HL-60/S4 treated with phorbol 12-myristate 13-acetate at 8.2 ng/mL for 4 days and 3 days (cell line): ENCODE results near the gene ALDH1B1.
"Not testable (repeated sequence)": the region's sequence is repeated elsewhere in the genome, so short reads cannot be mapped to it uniquely, and the experiment has no call there.

Experiments used
- in situ Hi-C: fragments of 300-500 bp; cut with MboI; formaldehyde crosslinking; loops from 2 replicates; pipeline ENCODE4 v1.15.0; 2022; ENCODE audit warnings: low sequenced_read_pairs

ALDH1B1 gene

GRCh38 chr9:38382141-38382540, 10.4 kb upstream of the ALDH1B1 start:
- in situ Hi-C loops, result no loop called here

DNA sequence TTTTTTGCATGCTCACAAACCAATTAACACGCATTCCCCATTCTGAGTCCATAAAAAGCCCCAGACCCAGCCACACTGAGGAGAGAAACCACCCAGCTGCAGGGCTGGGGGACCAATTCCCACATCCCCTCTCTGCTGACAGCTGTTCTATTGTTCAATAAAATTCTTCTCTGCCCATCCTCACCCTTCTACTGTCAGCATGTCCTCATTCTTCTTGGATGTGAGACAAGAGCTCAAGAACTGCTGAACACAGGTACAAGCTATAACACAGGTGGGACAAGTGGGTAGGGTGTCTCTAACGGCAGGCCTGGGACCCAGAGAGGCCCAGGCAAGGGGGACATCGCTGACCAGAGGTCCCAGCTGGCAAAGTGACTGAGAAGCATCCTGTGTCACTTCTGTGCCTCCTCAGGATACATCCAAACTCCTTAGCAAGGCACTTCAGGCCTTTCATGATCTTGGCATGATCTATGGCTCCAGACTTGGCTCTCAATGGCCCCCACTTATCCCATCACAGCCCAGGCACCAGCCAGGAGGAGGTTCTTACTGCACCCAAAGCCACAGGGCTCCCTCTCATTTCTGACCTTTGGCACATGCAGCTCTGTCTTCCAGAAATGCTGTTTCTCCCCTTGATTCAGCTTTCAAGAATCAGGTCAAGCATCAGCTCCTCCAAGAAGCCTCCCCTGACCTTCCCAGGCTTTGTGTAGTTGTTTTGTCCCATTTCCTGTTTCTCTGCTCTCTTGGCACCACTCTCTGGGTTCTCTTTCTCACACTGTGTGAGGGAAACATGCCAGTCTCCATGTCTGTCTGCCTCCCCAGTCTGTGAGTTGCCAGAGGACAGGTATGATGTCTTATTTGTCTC, 7.3 kb upstream of the ALDH1B1 start:
- in situ Hi-C loops, result no loop called here

DNA sequence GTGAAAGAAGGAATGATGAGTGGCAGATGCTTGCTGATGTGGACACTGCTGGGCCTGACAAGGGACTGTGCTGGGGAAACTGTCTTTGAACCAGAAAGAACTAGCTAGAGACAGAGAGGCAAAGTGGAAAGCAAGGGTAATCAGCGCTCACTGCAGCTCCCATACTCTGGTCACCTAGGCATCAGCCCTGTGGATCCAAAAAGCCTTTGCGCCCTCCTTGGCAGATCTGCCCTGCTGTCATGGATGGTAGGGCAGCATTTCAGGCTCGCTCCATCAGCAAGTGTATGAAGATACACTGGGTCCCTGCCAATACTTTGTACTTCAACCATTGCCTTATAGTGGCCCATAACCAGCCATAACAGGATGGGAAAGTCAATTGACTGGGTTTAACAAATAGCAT, 6.6 kb upstream of the ALDH1B1 start:
- in situ Hi-C loops, result no loop called here

GRCh38 chr9:38386319-38386895, 6.1 kb upstream of the ALDH1B1 start:
- in situ Hi-C loops, result no loop called here

DNA sequence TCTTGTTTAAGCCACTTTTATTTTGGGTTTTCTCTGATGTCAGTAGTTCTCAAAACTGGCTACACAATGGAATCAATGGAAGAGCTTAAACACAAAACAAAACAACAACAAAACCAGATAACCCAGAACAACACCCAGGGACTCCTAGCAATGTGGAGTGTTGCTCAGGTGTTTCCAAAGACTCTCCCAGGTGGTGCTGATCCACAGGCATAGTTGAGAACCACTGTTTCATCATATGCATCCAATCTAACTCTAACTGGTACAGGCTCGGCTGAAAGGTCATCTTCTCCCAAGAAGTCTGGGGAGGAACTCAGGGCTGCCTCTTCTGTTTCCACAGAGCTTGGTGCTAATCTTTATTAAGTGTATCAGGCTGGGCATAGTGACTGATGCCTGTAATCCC, 5.4 kb upstream of the ALDH1B1 start:
- in situ Hi-C loops, result no loop called here

DNA sequence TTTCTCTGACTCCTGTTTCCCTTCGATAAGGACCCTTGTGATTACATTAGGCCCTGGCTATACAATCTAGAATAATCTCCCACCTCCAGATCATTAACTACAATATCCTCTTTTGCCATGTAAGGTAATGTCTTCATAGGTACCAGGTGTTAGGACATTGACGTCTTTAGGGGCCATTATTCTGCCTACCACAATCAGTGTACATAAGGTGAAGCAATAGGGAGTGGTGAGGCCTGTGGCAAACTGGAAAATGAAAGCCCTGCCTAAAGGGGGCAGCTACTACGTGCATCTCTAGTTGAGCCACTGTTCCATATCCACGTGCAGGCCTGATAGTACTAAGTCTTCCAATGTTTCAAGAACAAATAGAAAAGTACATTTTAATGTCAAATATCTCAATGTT, 4.8 kb upstream of the ALDH1B1 start:
- in situ Hi-C loops, result no loop called here

- in situ Hi-C loops, result no loop called here
Measured at GRCh38 chr9:38388283-38389223, 3.9 kb upstream of the ALDH1B1 start.

DNA sequence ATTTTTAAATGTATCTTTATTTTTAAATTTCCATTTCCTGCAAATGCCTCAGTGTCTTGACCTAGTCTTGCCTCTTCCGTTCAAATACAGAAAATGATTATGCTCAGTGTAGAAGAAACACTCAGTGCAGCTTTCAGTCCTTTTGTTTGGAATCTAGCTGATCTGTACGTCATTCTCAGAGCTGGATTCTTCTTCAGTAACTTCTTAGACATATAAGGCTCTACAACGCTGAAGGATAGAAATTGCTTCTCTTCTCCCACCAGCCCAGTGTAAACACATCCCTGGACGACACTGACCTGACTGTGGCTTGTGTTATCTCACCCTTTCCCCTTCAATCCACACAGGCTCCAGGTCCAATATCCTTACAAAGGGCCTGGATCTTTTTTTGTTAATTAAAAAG, 3.2 kb upstream of the ALDH1B1 start:
- in situ Hi-C loops, result no loop called here

DNA sequence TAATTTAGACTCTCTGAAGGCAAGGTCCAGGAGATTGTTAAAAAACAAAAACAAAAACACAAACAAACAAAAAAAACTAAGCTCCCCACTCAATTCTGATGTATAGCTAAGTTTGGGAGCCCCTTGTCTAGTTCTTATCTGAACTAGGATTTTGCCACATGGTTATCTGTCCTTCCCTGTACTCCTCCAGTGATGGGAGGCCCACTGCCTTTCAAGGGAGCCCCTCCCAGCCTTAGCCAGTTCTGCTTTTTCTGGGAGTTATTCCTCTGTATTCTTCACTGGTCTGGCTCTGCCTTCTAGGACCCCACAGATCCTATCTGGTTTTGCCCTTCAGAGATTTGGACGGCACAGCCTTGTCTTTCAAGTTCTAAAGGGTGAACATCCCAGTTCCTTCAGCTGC, 2.1 kb upstream of the ALDH1B1 start:
- in situ Hi-C loops, result no loop called here

DNA sequence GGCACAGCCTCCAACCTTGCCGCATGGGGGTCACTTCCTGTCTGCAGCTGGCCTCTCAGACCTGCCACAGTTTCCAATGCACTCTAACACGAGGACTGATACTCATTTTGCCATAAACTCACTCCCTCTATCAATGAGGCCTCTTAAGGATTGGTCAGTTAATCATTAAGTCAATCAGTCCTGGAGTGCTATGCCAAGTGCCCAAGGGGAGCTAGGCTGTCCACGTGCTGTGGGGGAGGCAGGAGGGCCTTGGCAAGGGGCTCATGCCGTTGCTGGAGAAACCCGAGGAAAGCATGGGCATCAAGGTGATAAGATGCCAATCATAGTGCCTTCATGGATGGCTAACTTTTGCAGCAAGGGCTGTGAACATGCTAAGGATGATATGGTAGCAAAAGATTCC, 1.7 kb upstream of the ALDH1B1 start:
- in situ Hi-C loops, result no loop called here

DNA sequence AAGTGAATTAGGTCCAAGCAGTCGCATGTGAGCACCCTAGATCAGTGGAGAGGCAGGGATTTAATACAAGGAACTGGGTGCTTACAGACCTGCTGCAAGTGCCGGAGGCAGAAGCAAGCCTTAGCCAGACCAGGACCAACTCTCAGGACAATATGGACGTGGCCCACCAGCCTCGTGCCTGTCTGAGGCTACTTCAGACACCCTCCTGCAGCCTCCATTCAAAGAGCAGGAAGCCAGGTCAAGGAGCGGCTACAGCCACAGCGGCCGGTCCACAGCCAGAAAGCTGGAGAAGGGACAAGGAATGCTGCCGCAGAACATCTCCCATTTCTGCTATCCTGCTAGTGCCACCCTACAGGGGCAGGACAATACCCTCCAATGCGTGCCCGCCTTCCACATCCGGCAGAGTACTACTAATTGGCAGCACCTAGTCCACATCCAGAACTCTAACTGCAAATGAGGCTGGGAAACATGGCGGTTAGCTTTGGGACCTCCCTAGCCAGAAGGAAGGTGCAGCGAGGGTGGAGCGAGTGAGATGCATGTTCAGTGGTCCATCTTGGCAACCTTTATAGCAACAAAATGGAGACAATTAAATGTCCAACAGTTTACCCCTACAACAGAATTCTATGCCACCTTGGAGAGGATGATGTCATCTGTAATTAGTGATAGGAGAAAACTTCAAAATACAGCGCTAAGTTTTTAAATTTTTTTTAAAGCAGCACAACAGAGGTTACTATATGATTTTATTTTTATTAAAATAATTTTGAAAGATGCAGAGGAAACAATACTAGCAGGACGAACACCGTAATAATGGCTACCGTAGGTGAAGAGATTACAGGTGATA, 1.0 kb upstream of the ALDH1B1 start:
- in situ Hi-C loops, result no loop called here

- in situ Hi-C loops, result no loop called here
Measured at GRCh38 chr9:38393128-38393796, 760 bp downstream of the ALDH1B1 start.

DNA sequence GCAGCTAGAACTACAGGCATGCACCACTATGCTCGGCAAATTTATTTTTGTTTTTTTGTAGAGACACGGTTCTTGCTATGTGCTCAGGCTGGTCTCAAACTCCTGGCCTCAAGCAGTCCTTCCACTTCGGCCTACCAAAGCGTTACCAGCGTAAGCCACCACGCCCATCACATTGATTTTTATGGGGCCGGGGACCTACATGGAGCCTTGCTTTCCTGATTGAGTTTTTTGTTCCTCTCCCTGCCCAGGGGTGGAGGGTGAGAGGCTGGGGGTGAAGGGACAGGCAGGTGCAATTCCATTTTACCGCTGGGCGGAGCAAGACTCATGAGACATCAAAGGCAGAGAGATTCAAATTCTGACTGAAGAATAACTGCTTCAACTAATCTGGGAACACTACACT, 1.9 kb downstream of the ALDH1B1 start:
- in situ Hi-C loops, result no loop called here

GRCh38 chr9:38395653-38396370, 3.3 kb downstream of the ALDH1B1 start:
- in situ Hi-C loops, result no loop called here

- in situ Hi-C loops, result no loop called here
Measured at GRCh38 chr9:38396371-38396671, 3.8 kb downstream of the ALDH1B1 start.

DNA sequence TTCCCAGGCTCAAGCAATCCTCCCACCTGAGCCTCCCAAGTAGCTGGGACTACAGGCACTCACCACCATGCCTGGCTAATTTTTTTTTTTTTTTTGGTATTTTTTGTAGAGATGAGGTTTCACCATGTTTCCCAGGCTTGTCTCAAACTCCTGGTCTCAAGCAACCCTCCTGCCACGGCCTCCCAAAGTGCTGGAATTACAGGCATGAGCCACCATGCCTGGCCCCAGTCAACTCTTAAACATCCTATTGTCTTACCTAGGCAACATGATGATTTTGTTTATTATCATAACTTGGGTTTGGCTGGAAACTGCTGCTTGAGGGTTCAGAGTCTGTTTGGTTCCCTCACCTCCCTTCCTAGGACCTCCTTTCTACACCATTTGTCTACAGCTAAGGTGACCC, 6.7 kb downstream of the ALDH1B1 start:
- in situ Hi-C loops, result not testable (repeated sequence)

GRCh38 chr9:38401994-38402393, 9.5 kb downstream of the ALDH1B1 start:
- in situ Hi-C loops, result loop anchor here (10.0 kb wide), 1 partner anchor 63 kb away; no protein-coding TSS in a partner anchor

GRCh38 chr9:38404314-38404713, 11.8 kb downstream of the ALDH1B1 start:
- in situ Hi-C loops, result loop anchor here (10.0 kb wide), 1 partner anchor 60 kb away; no protein-coding TSS in a partner anchor

DNA sequence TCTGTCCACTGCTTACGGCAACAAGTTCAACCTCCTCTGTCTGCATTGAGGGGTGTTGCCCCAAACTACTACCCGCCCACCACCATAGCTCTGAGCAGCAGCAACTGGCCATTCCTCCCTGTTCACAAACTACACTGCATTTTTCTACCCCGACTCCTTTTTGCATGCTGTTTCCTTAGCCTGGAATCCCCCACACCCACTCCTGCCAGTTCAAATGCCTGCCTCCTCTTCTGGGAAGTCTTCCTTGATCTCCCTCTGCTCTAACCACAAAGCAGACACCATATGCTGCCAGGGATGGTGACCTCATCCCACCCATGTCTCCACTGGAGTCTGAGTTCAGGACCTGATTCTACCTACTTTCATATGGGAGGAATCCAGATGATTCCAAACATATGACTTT, 13.3 kb downstream of the ALDH1B1 start:
- in situ Hi-C loops, result loop anchor here (10.0 kb wide), 1 partner anchor 59 kb away; no protein-coding TSS in a partner anchor
